HEK293T (cell line): ENCODE data around the gene SLC13A3.

Experiments
- CTCF ChIA-PET: fragments of 350-600 bp; formaldehyde crosslinking; extraction: SDS; loops from one replicate; lab custom pipeline; 2021; ENCODE audit warnings: antibody characterized with exemption, inconsistent platforms; lab: Yijun Ruan, JAX
- POLR2A ChIA-PET: fragments of 350-600 bp; formaldehyde crosslinking; extraction: SDS; loops from one replicate; lab custom pipeline; 2020; ENCODE audit warnings: antibody characterized with exemption, inconsistent platforms; lab: Yijun Ruan, JAX
- DNase-seq: peaks from one replicate; pipeline ENCODE4 v3.0.0; 2012; ENCODE audit warnings: mixed read lengths; ENCODE audit errors: extremely low spot score
- ARNT ChIP-seq: fragments of 450-650 bp; IDR thresholded peaks from 2 replicates; pipeline ENCODE4 v1.6.1; 2017; ENCODE audit warnings: mild to moderate bottlenecking
- BHLHE40 ChIP-seq: fragments of 450-650 bp; IDR thresholded peaks from 2 replicates; pipeline ENCODE4 v1.6.1; 2016; ENCODE audit warnings: mild to moderate bottlenecking, moderate library complexity, borderline replicate concordance
- CTBP1 ChIP-seq: fragments of 450-650 bp; IDR thresholded peaks from 2 replicates; pipeline ENCODE4 v1.6.1; 2016; ENCODE audit warnings: borderline replicate concordance
- ELF4 ChIP-seq: fragments of 450-650 bp; IDR thresholded peaks from 2 replicates; pipeline ENCODE4 v1.6.1; 2017; ENCODE audit warnings: antibody characterized with exemption
- FOXA1 ChIP-seq: fragments of 450-650 bp; IDR thresholded peaks from 2 replicates; pipeline ENCODE4 v1.6.1; 2016; ENCODE audit warnings: mild to moderate bottlenecking
- FOXK2 ChIP-seq: fragments of 450-650 bp; IDR thresholded peaks from 2 replicates; pipeline ENCODE4 v1.6.1; 2016; ENCODE audit warnings: mild to moderate bottlenecking
- FOXM1 ChIP-seq: fragments of 450-650 bp; IDR thresholded peaks from 2 replicates; pipeline ENCODE4 v1.6.1; 2017; ENCODE audit warnings: mild to moderate bottlenecking, borderline replicate concordance
- HDGF ChIP-seq: fragments of 450-650 bp; IDR thresholded peaks from 2 replicates; pipeline ENCODE4 v1.6.1; 2017; ENCODE audit warnings: antibody characterized with exemption, borderline replicate concordance
- L3MBTL2 ChIP-seq: fragments of 450-650 bp; conservative IDR thresholded peaks from 2 replicates; pipeline ENCODE4 v1.6.1; 2016; ENCODE audit warnings: mild to moderate bottlenecking
- LEF1 ChIP-seq: fragments of 450-650 bp; IDR thresholded peaks from 2 replicates; pipeline ENCODE4 v1.6.1; 2017; ENCODE audit warnings: mild to moderate bottlenecking, borderline replicate concordance
- NFRKB ChIP-seq: fragments of 450-650 bp; IDR thresholded peaks from 2 replicates; pipeline ENCODE4 v1.6.1; 2016; ENCODE audit warnings: mild to moderate bottlenecking, moderate library complexity
- SP1 ChIP-seq: fragments of 450-650 bp; IDR thresholded peaks from 2 replicates; pipeline ENCODE4 v1.6.1; 2017
- SUZ12 ChIP-seq: fragments of 450-650 bp; IDR thresholded peaks from 2 replicates; pipeline ENCODE4 v1.6.1; 2016; ENCODE audit warnings: mild to moderate bottlenecking
- TARDBP ChIP-seq: fragments of 450-650 bp; IDR thresholded peaks from 2 replicates; pipeline ENCODE4 v1.6.1; 2016
- ZNF384 ChIP-seq: fragments of 450-650 bp; IDR thresholded peaks from 2 replicates; pipeline ENCODE4 v1.6.1; 2016
- TF ChIP-seq, protein P1 (sequence below): fragments of 450-650 bp; IDR thresholded peaks from 2 replicates; pipeline ENCODE4 v1.6.1; 2016

SLC13A3 gene

DNA sequence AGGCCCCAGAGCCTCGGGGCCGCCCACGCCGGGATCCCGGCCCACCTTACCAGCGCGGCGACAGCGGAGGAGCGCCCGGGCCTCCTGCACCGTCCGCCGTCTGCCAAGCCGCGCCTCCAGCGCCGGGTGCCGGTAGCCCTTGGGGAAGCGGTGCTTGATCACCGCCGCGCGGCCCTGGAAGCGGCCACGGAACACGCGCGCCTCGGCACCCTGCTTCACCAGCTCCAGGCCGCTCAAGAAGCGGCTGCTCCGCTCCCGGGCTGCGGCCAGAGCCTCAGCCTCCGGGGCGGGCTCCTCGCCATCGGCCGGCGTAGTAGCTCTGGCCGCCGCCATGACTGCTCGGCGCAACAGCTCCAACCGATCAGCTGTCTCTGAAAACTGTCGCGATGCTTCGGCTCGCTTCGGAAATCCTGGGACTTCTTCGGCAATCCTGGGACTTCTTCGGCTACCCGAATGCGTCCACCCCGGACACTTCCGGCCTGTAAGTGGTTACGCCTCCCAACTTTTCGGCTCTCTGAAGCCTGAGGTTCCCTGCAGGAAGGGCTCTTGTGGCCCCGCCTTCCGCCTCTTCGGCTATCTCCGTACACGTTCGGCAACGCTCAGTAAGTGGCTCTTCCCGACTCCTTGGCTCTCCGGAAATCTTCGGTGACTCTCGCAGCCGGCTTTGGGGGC, 38.0 kb upstream of the SLC13A3 start, which contains the start of gene TP53RK:
TSS of gene TP53RK (minus strand) at position 363 of the 672 bp plus-strand sequence. CDS start at position 333, 30 bp downstream.
- ChIA-PET CTCF (no interaction called here), POLR2A (interaction anchor here (1.1 to 1.7 kb wide), 4 partner anchors 12 to 22 kb away, joined by 3 to 6 read pairs (median 4); no protein-coding TSS in a partner anchor)
- TF ChIP-seq FOXK2 (no peak), NFRKB (no peak), FOXM1 (no peak), BHLHE40 (no peak), TARDBP (no peak)
- peak; percentile 98 for DNase-seq

DNA sequence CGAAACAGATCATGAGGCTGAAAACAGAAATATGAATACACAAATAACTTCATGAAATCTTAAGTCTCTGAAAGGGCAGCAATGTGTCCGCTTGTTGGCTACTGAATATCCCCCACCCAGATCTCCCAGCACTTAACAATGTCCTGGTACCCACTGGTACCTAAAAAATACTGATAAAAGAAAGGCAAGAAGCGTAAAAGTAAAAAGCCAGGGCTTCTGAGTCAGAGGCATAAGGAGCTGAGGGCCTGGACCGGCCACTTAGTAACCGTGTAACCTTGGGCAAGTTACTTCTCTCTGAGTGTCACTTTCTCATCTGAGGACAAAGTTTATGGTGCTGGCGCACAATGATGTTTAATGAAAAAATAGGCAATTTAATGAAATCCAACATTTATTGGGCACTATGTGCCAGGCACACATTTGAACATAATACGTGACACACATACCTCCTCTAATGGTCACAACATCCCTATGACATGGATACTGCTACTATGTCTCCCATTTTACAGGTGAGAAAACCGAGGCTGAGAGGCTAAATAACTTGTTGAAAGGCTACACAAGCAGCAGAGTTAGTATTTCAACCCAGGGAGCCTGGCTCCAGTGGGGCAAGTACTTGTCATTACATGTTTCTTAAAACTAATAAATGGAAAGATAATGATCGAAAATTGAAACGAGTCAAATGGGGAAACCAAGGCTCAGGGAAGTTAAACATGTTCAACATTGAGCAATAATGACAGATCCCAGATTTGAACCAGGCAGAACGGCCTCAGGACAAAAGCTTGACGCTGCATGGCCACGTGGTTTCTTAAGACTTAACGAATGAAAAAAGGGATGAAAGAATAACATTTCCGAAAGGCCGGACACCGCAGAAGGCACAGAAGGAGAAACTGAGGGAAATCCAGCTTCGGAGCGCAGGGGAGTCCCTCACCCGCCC, 37.2 kb upstream of the SLC13A3 start:
- DNase-seq = no peak
- ChIA-PET POLR2A (interaction anchor here (1.1 to 1.6 kb wide), 3 partner anchors 13 to 22 kb away, joined by 3 to 4 read pairs (median 4); no protein-coding TSS in a partner anchor), CTCF (no interaction called here)
- TF ChIP-seq CTBP1 (no peak), L3MBTL2 (peak; percentile 68), ARNT (no peak), LEF1 (no peak)
- TF ChIP-seq, protein P1, sequence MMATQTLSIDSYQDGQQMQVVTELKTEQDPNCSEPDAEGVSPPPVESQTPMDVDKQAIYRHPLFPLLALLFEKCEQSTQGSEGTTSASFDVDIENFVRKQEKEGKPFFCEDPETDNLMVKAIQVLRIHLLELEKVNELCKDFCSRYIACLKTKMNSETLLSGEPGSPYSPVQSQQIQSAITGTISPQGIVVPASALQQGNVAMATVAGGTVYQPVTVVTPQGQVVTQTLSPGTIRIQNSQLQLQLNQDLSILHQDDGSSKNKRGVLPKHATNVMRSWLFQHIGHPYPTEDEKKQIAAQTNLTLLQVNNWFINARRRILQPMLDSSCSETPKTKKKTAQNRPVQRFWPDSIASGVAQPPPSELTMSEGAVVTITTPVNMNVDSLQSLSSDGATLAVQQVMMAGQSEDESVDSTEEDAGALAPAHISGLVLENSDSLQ = no peak

DNA sequence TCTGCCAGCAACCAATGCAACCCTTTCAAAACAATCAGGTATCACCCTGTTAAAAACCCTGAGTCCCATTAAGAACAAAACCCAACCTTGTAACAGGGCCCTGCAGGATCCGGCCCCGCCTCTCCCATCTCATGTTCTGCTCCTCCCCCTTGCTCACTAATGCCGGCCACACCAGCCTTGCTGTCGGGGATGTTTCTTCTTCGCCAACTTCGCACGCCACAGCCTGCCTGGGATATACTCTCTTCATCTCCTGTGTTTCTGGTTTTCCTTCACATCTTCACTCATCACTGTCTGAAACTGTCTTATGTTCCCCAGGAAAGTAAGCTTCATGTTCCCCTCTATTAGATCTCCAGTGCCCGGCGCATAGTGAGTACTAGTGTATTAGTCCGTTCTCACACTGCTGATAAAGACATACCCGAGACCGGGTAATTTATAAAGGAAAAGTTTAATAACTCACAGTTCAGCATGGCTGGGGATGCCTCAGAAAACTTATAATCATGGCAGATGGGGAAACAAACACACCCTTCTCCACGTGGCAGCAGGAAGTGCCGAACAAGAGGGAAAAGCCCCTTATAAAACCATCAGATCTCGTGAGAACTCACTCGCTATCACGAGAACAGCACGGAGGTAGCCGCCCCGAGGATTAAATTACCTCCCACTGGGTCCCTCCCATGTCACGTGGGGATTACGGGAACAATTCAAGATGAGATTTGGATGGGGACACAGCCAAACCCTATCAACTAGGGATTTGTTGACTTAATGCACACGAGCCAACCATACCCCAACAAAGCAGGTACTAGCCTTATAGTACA, 32.9 kb upstream of the SLC13A3 start:
- ChIA-PET CTCF (no interaction called here), POLR2A (no interaction called here)
- peak; percentile 59 for DNase-seq
- TF ChIP-seq BHLHE40 (no peak), TARDBP (no peak), SUZ12 (no peak), HDGF (no peak), CTBP1 (no peak), ARNT (no peak), SP1 (peak; percentile 47; the same call in 1 of the 2 replicates), FOXM1 (no peak), FOXA1 (no peak), LEF1 (no peak), FOXK2 (no peak), NFRKB (no peak), ZNF384 (no peak), ELF4 (0 out of 2 replicates have a peak, but pooled peaks have one; percentile 43), L3MBTL2 (peak; percentile 98)
- TF ChIP-seq, protein P1 = no peak

DNA sequence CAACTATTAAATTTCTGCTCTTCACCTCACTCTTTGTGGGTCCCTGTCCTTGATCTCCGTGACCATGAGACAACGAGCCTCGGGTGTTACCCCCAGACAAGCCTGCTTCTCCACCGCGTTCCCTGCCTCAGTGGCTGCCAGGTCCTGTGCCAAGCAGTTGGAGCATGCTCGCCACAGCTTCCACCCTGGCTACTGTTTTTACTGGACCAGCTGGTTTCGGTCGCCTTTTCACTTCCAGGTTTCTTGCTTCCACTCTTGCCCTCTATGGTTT, 32.3 kb upstream of the SLC13A3 start:
- POLR2A ChIA-PET = no interaction called here
- no peak for DNase-seq
- TF ChIP-seq ELF4 = no peak
- no peak for TF ChIP-seq NFRKB
- CTCF ChIA-PET = no interaction called here

DNA sequence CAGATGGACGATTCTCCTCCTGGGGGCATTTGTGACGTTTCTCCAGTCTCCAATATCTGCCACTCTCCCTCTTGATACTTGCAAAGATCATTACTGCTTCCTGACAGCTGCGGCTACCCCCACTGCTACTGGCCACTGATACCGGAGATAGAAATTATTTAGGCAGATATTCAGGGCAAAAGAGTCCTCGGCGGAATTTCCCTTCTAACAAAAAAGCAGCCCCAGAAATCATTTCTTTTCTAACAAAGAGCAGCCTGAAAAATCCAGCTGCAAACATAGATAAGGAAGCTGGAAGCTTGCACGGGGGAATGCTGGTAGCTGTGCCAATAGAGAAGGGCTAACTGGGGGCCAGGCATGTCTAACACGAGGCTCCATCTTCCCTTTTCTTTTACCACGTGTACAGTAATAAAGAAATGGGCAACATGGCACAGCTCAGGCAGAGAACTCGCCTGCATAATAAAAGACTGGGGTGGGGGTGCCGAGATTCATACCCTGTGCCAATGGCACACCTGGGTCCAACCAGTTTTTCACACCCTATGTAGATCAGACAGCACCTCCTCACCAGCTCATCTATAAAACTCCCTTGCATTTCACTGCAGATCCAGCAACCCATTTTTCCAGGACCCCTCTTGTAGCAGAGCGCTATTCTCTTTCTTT, 31.9 kb upstream of the SLC13A3 start:
- CTCF ChIA-PET = interaction anchor here (0.6 to 1.2 kb wide), 4 partner anchors 21 to 393 kb away, joined by 3 to 5 read pairs (median 3); no protein-coding TSS in a partner anchor
- TF ChIP-seq LEF1 (no peak), FOXA1 (no peak), NFRKB (no peak), HDGF (no peak), CTBP1 (no peak), L3MBTL2 (no peak), ZNF384 (no peak), SUZ12 (no peak), TARDBP (no peak), BHLHE40 (no peak), FOXK2 (no peak), ARNT (no peak), ELF4 (no peak)
- no peak for DNase-seq
- POLR2A ChIA-PET = no interaction called here
